IMR-90 (cell line): ENCODE measurements around the gene SREK1.

Source experiments
- FOS ChIP-seq: fragments of 150-350 bp; IDR thresholded peaks from 2 replicates; pipeline ENCODE4 v1.6.1; 2016; ENCODE audit warnings: low read depth, low read length
- MAZ ChIP-seq: IDR thresholded peaks from 2 replicates; pipeline ENCODE4 v1.6.1; 2012; ENCODE audit warnings: low read depth, mild to moderate bottlenecking, low read length, improper control_type of control experiment, moderate library complexity, borderline replicate concordance
- MXI1 ChIP-seq: IDR thresholded peaks from 2 replicates; pipeline ENCODE4 v1.6.1; 2012; ENCODE audit warnings: low read depth, mild to moderate bottlenecking, low read length, moderate library complexity, borderline replicate concordance
- POLR2A ChIP-seq: IDR thresholded peaks from 2 replicates; pipeline ENCODE4 v1.6.1; 2012; ENCODE audit warnings: mild to moderate bottlenecking, low read depth, low read length
- RAD21 ChIP-seq: IDR thresholded peaks from 2 replicates; pipeline ENCODE4 v1.6.1; 2012; ENCODE audit warnings: low read length, improper control_type of control experiment
- RCOR1 ChIP-seq: IDR thresholded peaks from 2 replicates; pipeline ENCODE4 v1.6.1; 2012; ENCODE audit warnings: mild to moderate bottlenecking, low read length, improper control_type of control experiment; ENCODE audit not compliant: insufficient replicate concordance
- RFX5 ChIP-seq: IDR thresholded peaks from 2 replicates; pipeline ENCODE4 v1.8.0; 2012; ENCODE audit warnings: low read depth, mild to moderate bottlenecking, low read length, moderate library complexity
- SMC3 ChIP-seq: fragments of 150-350 bp; IDR thresholded peaks from 2 replicates; pipeline ENCODE4 v1.6.1; 2016; ENCODE audit warnings: low read depth, mild to moderate bottlenecking, antibody characterized with exemption, low read length, moderate library complexity
- TF ChIP-seq, protein P1 (sequence below): conservative IDR thresholded peaks from 2 replicates; pipeline ENCODE4 v1.5.1; 2012; ENCODE audit warnings: mild to moderate bottlenecking, low read depth, low read length, improper control_type of control experiment

DNA sequence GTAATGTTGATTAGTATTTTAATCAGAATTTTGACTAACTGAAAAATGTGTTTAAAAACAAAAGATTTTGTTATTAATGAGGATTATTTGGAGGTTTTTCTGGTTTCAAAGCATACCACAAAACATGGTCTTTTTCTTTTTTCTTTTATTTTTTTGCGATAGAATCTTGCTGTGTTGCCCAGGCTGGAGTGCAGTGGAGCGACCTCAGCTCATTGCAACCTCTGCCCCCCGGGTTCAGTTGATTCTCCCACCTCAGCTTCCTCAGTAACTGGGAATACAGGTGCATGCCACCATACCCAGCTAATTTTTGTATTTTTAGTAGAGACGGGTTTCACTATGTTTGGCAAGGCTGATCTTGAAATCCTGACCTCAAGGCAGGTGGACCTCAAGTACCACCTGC lies 24.1 kb downstream of the SREK1 start:
- TF ChIP-seq, protein P1, sequence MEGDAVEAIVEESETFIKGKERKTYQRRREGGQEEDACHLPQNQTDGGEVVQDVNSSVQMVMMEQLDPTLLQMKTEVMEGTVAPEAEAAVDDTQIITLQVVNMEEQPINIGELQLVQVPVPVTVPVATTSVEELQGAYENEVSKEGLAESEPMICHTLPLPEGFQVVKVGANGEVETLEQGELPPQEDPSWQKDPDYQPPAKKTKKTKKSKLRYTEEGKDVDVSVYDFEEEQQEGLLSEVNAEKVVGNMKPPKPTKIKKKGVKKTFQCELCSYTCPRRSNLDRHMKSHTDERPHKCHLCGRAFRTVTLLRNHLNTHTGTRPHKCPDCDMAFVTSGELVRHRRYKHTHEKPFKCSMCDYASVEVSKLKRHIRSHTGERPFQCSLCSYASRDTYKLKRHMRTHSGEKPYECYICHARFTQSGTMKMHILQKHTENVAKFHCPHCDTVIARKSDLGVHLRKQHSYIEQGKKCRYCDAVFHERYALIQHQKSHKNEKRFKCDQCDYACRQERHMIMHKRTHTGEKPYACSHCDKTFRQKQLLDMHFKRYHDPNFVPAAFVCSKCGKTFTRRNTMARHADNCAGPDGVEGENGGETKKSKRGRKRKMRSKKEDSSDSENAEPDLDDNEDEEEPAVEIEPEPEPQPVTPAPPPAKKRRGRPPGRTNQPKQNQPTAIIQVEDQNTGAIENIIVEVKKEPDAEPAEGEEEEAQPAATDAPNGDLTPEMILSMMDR = no peak
- TF ChIP-seq POLR2A = no peak
- TF ChIP-seq RFX5 = no peak
- no peak for TF ChIP-seq MXI1
- TF ChIP-seq MAZ = no peak
- TF ChIP-seq RAD21 = no peak
- no peak for TF ChIP-seq SMC3
- no peak for TF ChIP-seq RCOR1
- no peak for TF ChIP-seq FOS
